Dedifferentiated amniotic fluid mesenchymal stem cell (primary cell): Measurements from ENCODE around the gene CASP1.

Experiments used
- DNase-seq: peaks from one replicate; pipeline ENCODE4 v3.0.0-alpha.2; 2016; ENCODE audit errors: extremely low spot score

The CASP1 gene

GRCh38 chr11:104984808-104985207, 50.1 kb downstream of the CASP1 start:
- DNase-seq, result no peak

GRCh38 chr11:104979839-104980238, 55.1 kb downstream of the CASP1 start:
- DNase-seq, result no peak
